ENCODE results near the gene DSTN.
"Not testable (repeated sequence)": the region's sequence is repeated elsewhere in the genome, so short reads cannot be mapped to it uniquely, and the experiment has no call there.

DSTN gene

DNA sequence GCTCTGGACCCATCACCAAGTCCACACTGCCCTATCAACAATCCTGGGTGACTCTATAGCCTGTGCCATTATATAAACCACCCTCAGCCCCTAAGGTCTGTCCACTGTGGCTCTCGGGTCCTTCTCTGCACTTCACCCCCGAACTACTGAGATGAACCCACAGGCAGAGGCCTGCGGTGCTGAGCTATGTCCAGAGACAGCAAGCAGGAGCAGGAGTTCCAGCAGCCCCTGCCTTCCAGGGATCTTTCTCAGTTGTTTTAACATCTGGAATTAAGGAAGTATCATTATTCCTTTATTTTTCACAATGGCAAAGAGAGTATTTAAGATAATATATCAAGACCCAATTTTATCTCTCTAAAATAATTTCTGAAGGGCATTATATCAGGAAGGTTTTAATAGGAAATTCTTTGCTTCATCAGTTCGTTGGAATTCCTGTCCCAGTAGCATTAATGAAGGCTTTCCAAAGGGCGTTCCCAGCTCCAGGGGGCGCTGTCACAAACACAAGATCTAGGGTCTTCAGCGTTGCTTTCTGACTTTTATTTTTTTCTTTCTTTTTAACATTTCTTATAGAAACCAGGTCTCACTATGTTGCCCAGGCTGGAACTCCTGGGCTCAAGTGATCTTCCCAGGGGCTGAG lies 84.9 kb downstream of the DSTN start:
- Mint-ChIP-seq H3K9me3 (no peaks in the 10 kb centered on the region), H3K36me3 (ENCODE audit: low read depth) (peaks cover 22% of the 10 kb centered on the region), H3K27ac (no peak overlapping the region), H3K27me3 (no peaks in the 10 kb centered on the region), H3K4me1 (ENCODE audit: low read depth) (peaks cover 10% of the 10 kb centered on the region), H3K4me3 (no peak overlapping the region)
- DNase-seq, result no peak

DNA sequence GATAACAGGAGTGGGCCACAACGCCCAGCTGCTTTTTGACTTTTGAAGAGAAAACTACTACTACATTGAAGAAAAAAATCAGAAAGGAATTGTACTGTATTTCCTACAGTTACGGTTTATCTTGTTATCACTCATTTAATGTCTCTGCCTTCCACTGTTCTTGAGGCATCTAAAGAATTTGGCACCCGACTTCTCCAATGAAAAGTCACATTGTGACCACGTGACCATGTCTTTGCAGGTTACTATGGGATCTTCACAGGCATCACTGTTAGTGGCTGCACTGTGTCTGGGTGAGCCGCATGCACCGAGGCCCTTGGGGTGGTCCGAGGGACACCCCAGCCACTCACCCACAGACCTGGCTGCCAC lies 85.4 kb downstream of the DSTN start:
- no peak overlapping the region for H3K27ac Mint-ChIP-seq

DNA sequence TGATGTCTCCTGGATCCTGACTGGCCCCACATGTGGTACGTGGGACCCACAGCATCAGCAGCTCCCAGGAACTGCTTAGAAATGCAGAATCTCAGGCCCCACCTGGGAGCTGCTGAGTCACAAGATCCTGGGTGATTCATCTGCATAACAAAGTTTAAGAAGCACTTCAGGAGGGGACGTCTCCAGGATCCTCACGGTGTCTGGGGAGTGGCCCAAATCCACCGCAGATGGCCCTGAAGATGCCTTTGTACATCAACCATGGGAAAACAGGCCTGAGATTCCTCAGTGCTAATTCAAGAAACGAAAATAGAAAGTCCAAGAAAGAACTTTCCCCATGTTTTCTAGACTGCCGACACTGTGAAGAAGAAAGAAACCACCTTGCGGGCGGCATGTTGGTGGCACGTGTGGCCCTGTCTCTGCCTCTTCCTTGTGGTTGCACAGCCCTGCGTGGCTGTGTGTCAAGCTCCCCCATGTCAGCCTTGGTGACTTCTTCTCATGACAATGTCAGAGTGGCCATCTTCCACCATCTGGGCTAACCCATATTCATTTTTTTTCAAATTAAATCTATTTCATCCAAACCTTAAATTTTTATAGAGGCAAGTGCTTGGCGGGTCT lies 86.1 kb downstream of the DSTN start:
- no peaks in the 10 kb centered on the region for H3K27me3 Mint-ChIP-seq
- no peak overlapping the region for H3K4me3 Mint-ChIP-seq
- peaks cover 30% of the 10 kb centered on the region for H3K36me3 Mint-ChIP-seq (ENCODE audit: low read depth)
- H3K9me3 Mint-ChIP-seq, result no peaks in the 10 kb centered on the region
- peaks cover 10% of the 10 kb centered on the region for H3K4me1 Mint-ChIP-seq (ENCODE audit: low read depth)
- no peak for DNase-seq
- no peak overlapping the region for H3K27ac Mint-ChIP-seq

More for the DNA sequence above, 85.4 kb downstream of the DSTN start:
- Mint-ChIP-seq H3K27me3 (no peaks in the 10 kb centered on the region), H3K4me3 (no peak overlapping the region), H3K4me1 (ENCODE audit: low read depth) (peaks cover 10% of the 10 kb centered on the region), H3K36me3 (ENCODE audit: low read depth) (peaks cover 24% of the 10 kb centered on the region), H3K9me3 (no peaks in the 10 kb centered on the region)
- DNase-seq, result no peak

DNA sequence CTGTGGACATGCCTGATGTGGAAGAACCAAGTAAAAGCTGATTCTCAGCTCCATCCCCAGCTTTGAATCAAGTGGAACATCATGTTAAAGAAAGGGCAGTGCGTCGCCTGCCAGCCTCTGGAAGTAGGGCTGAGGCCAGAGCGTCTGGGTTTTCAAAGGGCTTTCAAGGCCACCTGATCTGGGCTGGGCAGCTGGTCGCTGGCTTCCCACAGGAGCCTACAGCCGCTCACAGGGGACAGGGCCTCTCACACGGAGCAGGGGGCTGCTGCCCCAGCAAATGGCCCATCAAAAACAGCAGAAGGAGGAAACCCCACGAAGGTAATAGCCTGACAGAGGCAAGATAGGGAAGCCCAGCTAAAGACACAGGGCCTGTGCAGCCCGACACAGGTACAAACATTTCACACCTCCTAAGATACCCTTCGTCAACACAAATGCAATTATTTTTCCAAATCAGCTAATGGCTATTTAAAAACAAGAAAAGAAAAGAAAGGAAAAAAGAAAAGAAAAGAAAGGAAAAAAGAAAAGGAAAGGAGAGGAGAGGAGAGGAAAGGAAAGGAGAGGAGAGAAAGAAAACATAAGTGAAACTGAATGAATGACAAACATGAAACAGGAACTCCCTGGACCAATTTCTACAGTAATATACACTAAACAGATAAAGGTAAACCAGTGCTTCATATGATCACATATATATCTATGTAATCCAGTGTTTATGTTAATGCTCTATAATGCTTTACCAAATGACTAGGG lies 87.4 kb downstream of the DSTN start:
- no peaks in the 10 kb centered on the region for H3K9me3 Mint-ChIP-seq
- H3K36me3 Mint-ChIP-seq (ENCODE audit: low read depth), result peaks cover 30% of the 10 kb centered on the region
- H3K27me3 Mint-ChIP-seq, result no peaks in the 10 kb centered on the region
- peaks cover 13% of the 10 kb centered on the region for H3K4me1 Mint-ChIP-seq (ENCODE audit: low read depth)
- no peak overlapping the region for H3K27ac Mint-ChIP-seq
- no peak overlapping the region for H3K4me3 Mint-ChIP-seq
- no peak for DNase-seq

DNA sequence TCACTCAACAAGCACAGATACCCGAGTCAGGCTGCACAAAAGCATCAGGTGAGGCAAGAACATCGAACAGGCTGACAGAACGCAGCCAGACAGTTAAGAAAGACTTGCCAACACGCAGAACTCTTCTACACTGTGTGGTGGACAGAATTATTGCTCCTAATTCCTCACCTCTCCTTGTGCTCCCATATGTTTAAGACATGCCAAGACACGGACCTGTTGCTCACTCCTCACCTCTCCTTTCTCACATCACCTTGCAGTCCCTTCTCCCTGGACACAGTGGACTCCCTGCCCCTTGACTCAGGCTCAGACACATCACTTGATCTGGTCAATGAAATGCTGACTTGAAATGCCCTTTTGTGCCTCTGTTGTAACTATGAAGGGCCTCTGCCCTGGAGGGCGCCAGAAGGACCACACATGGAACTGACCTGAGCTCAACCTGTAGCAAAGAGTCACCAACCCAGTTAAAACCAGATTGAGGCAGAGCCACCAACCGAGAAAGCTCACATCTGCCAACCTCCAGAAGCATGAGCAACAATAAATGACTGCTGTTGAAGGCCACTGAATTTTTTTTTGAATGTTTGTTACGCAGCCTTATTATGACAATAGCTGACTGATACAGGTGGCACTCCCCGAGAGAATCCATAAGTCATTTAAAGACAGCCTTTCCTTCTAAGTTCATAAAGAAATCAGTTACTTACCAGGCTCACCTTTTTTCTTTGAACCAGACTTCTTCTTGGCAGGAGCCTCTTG lies 88.2 kb downstream of the DSTN start:
- Mint-ChIP-seq H3K4me1 (ENCODE audit: low read depth) (peaks cover 20% of the 10 kb centered on the region), H3K27me3 (no peaks in the 10 kb centered on the region), H3K36me3 (ENCODE audit: low read depth) (peaks cover 30% of the 10 kb centered on the region)

DNA sequence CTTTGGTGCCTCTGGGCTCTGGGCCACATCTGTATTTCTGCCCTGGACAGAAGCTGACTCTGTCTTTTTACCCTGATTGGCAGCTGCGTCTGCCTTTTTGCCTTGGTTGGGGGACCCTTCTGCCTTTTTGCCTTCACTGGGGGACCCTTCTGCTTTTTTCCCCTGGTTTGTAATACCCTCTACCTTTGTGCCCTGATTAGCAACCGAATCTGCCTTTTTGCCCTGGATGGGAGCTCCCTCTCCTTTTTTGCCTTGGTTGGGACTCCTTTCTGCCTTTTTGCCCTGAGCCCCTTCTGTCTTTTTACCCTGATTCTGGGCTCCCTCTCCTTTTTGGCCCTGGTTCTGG lies 88.7 kb downstream of the DSTN start:
- Mint-ChIP-seq H3K36me3 (ENCODE audit: low read depth) (peaks cover 30% of the 10 kb centered on the region), H3K9me3 (no peaks in the 10 kb centered on the region), H3K27me3 (no peaks in the 10 kb centered on the region), H3K4me1 (ENCODE audit: low read depth) (peaks cover 26% of the 10 kb centered on the region), H3K4me3 (no peak overlapping the region), H3K27ac (no peak overlapping the region)
- no peak for DNase-seq

More for the DNA sequence above, 88.2 kb downstream of the DSTN start:
- no peaks in the 10 kb centered on the region for H3K9me3 Mint-ChIP-seq
- no peak overlapping the region for H3K4me3 Mint-ChIP-seq
- H3K27ac Mint-ChIP-seq, result no peak overlapping the region
- no peak for DNase-seq

DNA sequence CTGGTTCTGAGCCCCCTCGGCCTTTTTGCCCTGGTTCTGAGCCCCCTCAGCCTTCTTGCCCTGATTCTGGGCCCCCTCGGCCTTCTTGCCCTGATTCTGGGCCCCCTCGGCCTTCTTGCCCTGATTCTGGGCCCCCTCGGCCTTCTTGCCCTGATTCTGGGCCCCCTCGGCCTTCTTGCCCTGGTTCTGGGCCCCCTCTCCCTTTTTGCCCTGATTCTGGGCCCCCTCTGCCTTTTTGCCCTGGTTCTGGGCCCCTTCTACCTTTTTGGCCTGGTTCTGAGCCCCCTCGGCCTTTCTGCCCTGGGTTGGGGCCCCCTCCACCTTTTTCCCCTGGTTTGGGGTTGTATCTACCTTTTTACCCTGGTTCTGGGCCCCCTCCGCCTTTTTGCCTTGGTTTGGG lies 89.5 kb downstream of the DSTN start:
- H3K4me3 Mint-ChIP-seq, H3K27me3 Mint-ChIP-seq, H3K27ac Mint-ChIP-seq, DNase-seq, H3K9me3 Mint-ChIP-seq: not testable (repeated sequence)
- H3K36me3 Mint-ChIP-seq (ENCODE audit: low read depth), result peaks cover 26% of the 10 kb centered on the region
- H3K4me1 Mint-ChIP-seq (ENCODE audit: low read depth), result peaks cover 33% of the 10 kb centered on the region
